Stimulated activated CD8-positive, alpha-beta memory T cell treated with anti-CD3 and anti-CD28 coated beads, Interleukin-2, amount 100 ng/mL, for 48 hours (primary cell): Measurements from ENCODE around the gene MPIG6B.
A peak's percentile ranks its signal among the peaks of the same experiment; 100 is the strongest.

Experiments
- DNase-seq, 2 donors: peaks; one replicate each; pipeline ENCODE4 v3.0.0-alpha.2; 2020; ENCODE audit warnings: low read depth in 2 of 2

MPIG6B gene

DNA sequence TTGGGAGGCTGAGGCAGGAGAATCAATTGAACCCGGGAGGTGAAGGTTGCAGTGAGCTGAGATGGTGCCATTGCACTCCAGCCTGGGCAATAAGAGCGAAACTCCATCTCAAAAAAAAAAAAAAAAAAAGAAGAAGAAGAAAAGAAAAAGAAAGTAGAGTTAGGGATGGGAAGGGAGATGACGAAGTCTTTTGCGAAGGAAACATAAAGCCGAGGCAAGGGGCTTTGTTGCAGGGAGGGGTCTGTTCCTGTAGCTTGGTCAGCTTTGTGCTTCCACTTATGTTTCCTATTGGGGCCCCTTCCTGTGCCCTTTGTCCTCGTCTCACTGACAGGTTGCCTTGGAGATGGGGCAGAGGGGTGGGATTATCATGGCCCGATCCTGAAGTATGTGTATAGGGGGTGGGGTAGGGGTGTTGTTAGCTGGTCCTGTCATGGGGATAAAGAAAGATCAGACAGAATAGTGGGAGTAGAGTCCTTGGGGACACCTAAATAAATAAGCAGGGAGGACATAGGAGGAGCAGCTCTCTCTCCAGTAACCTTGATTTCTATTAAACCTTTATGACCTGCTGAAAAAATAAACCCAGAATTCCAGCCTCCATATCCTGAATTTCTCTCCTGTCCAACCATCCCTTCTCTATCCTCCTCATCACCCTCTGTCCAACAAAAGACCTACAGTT, 14.3 kb downstream of the MPIG6B start:
- DNase-seq: no peak

DNA sequence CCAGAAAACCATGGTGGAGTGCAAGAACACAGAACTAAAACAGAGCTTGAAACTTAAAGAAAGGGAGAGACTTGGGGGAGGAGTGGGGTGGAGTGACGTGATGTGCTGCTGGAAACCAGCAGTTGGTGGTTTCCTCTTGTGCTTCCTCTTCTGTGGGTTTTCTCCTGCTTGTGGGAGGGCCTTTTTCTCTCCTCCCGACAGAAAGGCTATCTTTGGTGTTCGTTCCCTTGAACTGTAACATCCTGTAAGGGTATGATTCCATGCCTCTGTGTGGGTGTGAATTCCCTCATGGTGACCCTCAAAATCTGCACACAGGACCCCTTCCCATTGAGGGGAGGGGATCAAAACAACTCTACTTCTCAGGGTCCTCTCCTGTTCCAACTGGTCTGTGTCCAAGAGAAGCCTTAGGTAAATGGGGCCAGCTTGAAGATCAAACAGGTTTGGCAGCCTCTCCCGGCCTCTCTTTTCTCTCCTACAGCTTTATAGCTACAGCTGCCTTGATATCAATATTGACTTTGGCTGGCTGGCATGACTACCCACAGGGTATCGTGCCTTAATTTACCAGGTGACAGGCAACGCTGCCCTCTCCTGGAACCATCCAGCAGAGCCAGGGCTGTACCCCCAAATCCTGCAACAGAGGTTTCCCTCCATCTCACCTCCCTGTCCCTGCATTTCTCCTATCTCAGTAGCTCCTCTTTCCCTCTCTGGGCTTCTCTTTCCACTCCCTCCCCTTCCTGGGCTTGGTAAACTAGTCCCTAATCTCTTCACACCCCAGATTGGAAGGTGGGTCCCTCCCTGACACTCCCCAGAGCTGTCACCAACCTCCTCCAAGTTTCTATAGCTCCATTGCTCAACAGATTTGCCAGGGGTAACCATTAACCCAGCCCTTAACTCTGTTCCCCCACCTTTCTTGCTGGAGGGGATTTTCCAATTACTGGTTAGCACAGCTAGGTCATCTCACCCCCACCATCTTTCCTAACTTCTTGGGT, 15.1 kb downstream of the MPIG6B start:
- DNase-seq: peak in 1 of 2 donors; percentile 43

DNA sequence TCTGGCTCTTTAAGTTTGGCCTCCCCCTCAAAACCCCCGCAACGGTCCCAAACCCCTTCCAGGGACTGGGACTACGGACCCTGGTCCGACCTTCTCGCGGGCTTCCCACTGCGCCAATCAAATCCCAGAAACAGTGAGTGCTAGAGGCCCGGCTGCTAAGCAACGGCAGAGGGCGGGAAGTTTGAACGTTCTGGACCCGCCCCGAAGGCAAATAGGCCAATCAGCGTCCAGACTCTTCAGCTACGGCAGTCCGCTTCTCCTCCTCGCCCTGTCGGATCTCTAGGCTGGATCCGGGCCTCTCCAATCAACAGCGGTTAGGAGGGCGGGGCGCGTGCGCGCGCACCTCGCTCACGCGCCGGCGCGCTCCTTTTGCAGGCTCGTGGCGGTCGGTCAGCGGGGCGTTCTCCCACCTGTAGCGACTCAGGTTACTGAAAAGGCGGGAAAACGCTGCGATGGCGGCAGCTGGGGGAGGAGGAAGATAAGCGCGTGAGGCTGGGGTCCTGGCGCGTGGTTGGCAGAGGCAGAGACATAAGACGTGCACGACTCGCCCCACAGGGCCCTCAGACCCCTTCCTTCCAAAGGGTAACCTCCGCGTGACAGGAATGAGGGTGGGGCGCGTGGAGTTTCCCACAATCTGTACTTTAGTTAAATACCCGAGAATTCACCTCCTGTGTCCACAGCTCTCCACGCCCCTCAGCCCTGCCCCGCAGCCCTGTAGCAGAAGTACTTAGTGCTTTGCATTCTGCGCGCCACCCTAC, 16.6 kb downstream of the MPIG6B start, which contains the start of gene MSH5:
Gene MSH5 (plus strand): TSS at position 367 of the 758 bp plus-strand sequence. CDS start 462 bp downstream, outside the sequence.
- peak; percentile 91 to 96 for DNase-seq

DNA sequence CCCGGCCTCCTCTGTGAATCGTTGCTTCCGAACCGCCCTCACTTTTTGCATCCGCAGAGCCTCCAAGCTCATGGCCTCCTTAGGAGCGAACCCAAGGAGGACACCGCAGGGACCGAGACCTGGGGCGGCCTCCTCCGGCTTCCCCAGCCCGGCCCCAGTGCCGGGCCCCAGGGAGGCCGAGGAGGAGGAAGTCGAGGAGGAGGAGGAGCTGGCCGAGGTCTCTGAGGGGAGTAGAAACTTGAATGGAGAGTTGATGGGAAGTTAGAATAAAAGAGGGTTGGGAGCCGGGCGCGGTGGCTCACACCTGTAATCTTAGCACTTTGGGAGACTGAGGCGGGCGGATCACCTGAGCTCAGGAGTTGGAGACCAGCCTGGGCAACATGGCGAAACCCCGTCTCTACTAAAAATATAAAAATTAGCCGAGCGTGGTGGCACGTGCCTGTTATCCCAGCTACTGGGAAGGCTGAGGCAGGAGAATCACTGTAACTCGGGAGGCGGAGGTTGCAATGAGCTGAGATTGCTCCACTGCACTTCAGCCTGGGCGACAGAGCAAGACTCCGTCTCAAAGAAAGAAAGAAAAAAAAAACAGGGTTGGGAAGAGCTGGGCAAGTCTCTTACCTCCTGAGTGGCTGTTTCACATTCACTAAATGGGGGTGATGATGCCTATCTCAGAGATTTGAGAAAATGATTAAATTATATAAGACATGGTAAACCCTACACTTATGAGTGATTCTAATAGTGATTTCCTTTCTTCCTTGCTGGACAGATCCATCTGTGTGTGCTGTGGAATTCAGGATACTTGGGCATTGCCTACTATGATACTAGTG, 17.4 kb downstream of the MPIG6B start:
- DNase-seq: no peak

DNA sequence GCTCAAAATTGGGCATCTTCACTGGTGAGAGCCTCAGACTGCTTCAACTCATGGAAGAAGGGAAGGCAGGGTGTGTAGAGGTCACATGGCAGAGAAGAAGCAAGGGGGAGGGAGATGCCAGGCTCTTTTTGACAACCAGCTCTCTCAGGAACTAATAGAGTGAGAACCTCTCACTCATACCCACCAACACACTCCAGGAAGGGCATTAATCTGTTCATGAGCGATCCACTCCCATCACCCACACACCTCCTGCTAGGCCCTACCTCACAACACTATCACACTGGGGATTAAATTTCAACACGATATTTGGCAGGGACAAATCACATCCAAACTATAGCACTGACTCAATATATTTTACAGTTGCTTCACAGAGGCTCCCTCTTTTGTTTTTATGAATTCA, 18.6 kb downstream of the MPIG6B start:
- DNase-seq: no peak

DNA sequence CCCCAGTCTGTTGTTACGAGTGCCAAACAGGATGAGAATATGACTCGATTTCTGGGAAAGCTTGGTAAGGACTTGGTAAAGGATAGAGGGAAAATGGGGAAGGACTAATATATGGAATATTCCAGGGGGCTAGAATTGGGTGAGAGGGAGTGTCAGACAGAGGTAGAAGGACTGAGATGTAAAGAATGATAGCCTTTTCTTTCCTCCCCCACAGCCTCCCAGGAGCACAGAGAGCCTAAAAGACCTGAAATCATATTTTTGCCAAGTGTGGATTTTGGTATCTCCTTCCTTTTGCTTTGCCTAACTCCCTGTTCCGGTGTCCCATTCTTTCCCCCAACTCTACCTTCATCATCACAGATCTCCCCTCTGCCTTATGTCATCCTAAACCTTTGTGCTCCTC, 19.7 kb downstream of the MPIG6B start:
- DNase-seq: no peak

DNA sequence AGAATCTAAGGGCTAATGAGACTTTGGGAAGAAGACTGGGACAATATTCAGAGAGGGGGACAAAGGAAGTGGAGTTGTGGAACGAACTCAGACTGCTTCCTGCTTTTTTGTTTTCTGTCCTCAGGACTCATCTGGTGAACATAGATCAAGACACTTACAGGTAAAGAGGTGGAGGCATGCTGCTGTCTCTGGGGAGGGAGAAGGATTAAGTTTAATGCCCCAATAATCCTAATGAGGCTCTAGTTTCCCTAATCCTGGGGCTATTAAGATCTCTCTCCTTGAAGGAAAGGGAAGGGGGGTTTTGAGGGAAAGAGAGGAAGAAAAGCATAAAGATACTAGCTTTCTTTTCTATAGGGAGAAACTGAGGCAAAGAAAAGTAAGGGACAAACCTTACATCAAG, 21.2 kb downstream of the MPIG6B start:
- no peak for DNase-seq

DNA sequence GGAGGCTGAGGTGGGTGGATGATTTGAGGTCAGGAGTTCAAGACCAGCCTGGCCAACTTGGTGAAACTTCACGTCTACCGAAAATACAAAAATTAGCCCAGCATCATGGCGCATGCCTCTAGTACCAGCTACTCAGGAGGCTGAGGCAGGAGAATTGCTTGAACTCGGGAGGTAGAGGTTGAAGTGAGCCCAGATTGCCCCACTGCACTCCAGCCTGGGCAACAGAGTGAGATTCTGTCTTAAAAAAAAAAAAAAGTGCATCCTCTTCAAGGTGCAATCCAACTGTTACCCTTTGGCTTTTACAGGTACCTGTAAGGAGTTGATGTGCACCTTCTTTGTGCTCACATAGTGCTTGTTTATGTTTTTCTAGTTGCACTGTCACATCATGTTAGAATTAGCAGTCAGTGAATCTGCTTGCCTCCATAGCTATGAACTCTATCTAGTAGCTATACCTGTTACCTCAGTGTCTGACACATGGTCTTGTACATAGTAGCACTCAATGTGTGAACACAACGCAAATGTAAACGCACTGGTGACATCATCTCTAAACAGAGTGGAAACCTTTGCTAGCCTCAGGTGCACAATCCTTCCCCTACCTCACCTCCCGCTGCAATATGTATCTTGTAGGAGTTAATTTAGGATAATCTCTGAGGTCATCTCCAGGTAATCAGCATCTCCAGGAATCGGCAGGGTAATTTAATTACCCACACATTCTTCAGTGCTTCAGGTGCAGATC, 26.3 kb downstream of the MPIG6B start:
- no peak for DNase-seq

DNA sequence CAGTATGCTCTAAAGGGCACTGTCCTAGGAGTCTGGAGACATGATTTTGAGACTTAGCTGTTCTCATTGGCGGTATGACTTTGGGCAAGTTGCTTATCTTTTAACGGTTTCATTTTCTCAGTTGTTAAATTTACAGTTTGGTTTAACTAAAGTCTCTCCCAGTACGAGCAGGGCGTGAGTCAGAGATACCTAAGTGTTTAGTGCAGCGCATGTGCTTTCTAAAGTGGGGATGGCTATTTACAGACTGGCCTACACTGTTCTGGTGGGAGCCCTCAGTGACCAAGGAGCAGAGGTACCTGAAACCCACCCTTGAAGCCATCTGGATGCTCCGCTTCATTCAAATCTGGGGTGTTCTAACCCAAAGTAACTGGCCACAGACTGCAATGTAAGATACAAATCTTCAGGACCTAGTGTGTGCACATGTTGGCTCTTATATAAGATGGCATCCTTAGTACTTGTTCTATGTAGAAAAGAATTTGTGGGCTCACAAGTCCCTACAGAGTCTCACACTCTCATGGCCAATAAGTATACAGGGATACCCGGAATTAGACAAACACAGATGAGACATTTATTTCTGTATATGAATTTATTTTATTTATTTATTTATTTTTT, 27.3 kb downstream of the MPIG6B start:
- DNase-seq: no peak

DNA sequence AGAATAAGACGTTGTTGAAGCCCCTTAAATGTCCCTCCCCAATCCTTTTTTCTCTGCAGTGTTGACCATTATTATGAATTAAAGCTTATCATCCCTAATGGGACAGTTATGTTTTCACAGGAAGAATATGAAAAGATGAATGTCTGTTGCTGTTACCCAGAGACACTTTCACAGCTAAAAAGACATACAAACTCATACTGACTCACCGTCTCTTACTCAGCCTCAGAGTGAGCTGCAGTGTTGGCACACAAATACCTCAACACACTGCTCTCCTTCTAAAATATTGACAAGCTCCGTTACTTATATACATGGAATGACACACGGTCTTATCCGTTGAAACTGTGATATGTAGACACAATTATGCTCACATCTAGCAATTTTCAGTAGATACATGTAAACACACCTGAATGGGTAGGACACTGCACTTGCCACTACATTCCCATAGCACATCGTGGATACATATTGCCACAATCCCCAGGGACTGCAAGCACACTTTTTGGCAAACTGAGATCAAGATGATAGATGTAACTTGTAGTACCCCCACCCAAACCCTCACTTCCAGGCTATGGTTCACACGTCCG, 29.7 kb downstream of the MPIG6B start:
- DNase-seq: no peak

DNA sequence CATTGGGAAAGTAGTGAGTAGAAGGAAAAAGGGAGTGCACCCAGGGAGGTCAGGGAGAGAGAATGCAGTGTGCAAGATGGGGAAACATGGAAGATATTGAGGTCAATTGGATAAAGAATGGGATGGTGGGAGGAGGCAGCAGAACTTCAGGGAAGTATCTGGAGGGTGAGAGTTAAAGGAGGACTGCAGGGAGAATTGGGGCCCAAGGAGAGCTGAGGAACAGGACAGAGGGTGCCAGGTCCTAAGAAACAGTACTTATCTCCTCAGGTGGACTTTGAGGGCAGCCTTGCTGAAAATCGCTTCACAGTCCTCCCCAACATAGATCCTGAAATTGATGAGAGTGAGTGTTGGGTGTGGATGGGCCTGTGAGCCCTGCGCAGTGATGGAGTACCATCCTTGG, 35.1 kb downstream of the MPIG6B start:
- no peak for DNase-seq

DNA sequence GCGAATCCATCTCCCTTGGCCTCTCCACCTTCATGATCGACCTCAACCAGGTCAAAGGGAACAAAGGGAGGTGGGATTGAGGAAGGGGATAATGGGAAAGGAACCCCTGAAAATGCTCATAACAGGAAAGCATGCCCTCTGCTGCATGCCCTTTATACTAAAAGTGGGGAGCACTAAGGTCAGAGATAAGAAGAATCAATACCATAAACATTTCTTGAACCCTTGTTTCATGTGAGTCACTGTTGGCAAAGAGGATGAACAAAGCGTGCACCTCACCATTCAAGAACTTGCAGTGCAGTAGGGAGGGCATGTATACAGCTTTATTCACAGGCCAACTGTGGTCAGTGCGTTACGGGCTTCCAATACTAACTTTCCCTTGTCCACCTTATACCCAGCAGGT, 37.6 kb downstream of the MPIG6B start:
- no peak for DNase-seq

DNA sequence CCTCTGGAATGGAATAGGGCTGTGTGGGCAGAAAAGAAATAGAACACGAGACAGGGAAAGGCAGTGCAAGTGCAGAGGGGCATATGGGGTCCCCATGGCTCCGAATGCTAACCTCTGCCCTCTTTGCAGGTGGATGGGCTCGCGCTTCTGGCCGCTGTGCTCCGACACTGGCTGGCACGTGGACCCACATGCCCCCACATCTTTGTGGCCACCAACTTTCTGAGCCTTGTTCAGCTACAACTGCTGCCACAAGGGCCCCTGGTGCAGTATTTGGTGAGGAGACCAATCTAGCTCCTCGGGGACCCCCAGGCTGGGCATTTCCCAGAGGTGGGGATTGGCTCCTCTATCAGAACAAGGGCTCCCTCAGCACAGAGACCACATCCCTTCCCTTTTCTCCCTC, 38.2 kb downstream of the MPIG6B start:
- no peak for DNase-seq

DNA sequence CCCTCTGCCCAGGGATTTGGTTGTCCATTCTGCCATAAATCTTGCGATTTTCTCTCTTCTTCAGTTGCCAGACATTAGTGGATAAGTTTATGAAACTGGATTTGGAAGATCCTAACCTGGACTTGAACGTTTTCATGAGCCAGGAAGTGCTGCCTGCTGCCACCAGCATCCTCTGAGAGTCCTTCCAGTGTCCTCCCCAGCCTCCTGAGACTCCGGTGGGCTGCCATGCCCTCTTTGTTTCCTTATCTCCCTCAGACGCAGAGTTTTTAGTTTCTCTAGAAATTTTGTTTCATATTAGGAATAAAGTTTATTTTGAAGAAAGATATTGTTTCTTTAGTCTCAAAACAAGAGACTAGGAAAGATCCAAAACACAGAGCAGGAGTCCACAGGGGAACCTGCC, 39.2 kb downstream of the MPIG6B start, which contains the start of gene SAPCD1:
Gene SAPCD1 (plus strand): TSS at position 301 of the 400 bp plus-strand sequence. CDS start 399 bp downstream, outside the sequence.
- no peak for DNase-seq

DNA sequence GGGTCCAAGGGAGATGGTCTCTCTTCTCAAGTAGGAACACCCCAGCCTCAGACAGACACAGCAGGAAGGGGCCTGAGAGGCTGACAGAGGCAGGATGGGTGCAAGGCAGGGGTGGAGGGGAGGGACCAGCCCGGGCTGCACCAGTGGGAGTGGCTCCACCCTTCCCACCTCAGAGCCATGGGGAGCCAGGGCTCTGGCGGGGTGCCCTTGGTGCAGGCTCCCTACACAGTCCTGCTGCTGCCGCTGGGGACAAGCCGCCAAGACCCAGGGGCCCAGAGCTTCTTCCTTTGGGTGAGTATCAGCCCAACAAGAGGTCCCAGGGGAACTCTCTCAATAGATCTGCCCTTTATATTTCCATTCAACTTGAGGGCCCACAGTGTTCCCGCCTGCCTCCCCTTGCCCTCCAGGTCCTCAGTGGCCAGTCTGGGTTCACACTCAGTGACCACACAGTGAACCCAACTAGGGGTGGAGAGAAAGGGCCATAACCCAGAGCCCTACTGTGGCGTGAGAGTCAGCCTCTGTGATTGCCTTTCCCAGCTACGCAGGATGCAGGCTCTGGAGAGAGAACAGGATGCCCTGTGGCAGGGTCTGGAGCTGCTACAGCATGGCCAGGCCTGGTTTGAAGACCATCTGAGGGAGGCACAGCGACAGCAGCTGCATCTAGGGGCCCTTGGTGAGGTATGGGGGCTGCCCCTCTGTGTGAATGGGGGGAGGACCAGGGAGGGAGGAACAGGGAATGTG, 39.9 kb downstream of the MPIG6B start:
- DNase-seq: no peak

DNA sequence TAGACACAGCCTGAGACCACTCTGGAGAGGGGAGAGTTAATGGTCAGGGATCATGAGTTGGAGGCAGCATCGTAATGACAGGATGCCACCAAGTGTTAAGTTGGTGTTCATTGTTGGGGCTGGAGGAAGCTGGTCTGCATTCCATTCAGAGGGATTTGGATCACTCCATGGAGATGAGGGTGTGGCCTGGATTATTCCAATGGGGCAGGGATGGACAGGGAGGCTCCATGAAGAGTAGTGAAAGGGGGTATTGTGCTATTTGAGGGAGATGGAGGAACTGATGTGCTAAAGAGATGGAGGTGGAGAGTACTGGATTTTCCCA, 40.4 kb downstream of the MPIG6B start:
- no peak for DNase-seq

DNA sequence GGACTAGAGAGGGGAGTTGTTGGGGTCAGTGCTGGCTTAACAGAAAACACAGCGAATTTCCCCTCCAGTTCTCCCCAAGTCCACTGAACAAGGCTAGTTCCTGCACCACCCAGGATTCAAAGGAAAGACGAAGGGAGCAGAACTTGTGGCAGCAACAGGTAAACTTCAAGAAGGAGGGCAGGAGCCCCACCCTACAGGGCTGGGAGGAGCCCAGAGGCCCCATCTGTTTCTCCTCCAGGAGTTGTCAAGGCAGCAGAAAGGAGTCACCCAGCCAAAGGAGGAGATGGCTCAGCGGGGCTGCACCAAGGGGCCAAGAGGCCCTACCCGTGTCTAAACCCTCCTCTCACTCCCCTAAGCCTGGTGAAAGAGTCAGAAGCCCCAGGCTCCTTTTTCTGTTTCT, 41.0 kb downstream of the MPIG6B start:
- no peak for DNase-seq

DNA sequence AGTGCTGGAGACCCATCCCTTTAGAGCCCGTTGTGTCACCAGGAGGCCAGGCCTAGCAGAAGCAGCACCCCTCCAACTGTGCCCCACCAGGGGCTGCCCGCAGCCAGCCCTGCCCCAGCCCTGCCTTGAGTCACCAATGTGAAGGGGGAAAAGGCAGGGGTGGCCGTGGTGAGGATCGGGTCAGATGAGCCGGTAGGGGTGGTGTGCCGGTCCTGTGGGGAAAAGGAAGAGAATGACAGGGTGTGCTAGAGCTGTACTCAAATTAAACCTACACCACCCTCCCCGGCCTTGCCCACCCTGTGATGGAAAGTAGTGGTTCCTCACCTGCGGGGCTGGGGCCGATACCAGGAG, 42.4 kb downstream of the MPIG6B start:
- no peak for DNase-seq
